Fibroblast of the aortic adventitia (primary cell): Measurements from ENCODE around the gene EFHD1. TPM values are rescaled to one million over a fixed set of nuclear protein-coding genes. Genes with fewer than 3 reads are reported as not detected.
A peak's percentile ranks its signal among the peaks of the same experiment; 100 is the strongest.

ENCODE experiments used
- DNase-seq: peaks from one replicate; pipeline ENCODE4 v3.0.0-alpha.2; 2010; ENCODE audit warnings: low read depth
- H3K4me3 ChIP-seq: 2 replicates; pipeline ENCODE4 v1.5.1; 2011; ENCODE audit warnings: low read depth, mild to moderate bottlenecking, control low read depth, low read length, moderate library complexity
- total RNA-seq: library from RNA; depleted of rRNA; stranded (reverse); fragments of >200 nt; gene quantifications from 2 replicates; pipeline ENCODE4 v1.2.3, GENCODE V29; 2012; ENCODE audit warnings: low replicate concordance
- TF ChIP-seq, protein P1 (sequence below): IDR thresholded peaks from 2 replicates; pipeline ENCODE4 v1.5.1; 2011; ENCODE audit warnings: mild to moderate bottlenecking, low read length, control low read depth, inconsistent platforms; ENCODE audit not compliant: insufficient read depth

EFHD1 gene
- total RNA-seq, 1 donor: 0.45 TPM

DNA sequence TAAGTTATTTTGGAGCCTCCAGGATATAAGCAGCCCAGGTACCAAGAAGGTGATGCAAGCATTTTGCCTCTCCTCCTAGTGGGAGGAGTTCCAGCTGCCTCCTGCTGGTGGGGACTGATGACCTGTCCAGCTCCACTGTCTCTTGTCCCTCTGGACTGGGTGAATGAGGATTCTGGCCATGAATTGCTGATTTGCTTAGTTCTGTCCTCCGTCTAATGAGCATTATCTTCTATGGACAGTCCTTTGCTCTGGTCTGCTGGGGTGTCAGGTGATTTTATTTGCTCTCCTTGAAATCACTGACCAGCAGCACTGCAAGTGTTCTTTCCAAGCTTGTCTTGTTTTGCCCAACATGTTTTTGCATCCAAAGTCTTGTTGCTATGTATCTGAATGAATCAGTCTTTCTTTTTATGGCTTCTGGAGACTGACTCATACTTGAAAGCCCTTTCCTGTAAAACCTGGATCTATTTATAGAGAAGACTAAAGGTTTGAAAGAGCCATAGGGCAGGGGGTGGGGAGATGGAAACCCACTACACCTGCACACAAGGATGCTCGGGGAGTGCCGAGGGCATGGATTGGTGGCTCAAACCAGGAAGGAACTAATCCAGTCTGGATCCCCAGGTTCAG lies 40.5 kb upstream of the EFHD1 start:
- peak; percentile 82 for DNase-seq
- no peak overlapping the region for H3K4me3 ChIP-seq
- TF ChIP-seq, protein P1, sequence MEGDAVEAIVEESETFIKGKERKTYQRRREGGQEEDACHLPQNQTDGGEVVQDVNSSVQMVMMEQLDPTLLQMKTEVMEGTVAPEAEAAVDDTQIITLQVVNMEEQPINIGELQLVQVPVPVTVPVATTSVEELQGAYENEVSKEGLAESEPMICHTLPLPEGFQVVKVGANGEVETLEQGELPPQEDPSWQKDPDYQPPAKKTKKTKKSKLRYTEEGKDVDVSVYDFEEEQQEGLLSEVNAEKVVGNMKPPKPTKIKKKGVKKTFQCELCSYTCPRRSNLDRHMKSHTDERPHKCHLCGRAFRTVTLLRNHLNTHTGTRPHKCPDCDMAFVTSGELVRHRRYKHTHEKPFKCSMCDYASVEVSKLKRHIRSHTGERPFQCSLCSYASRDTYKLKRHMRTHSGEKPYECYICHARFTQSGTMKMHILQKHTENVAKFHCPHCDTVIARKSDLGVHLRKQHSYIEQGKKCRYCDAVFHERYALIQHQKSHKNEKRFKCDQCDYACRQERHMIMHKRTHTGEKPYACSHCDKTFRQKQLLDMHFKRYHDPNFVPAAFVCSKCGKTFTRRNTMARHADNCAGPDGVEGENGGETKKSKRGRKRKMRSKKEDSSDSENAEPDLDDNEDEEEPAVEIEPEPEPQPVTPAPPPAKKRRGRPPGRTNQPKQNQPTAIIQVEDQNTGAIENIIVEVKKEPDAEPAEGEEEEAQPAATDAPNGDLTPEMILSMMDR: peak; percentile 16

DNA sequence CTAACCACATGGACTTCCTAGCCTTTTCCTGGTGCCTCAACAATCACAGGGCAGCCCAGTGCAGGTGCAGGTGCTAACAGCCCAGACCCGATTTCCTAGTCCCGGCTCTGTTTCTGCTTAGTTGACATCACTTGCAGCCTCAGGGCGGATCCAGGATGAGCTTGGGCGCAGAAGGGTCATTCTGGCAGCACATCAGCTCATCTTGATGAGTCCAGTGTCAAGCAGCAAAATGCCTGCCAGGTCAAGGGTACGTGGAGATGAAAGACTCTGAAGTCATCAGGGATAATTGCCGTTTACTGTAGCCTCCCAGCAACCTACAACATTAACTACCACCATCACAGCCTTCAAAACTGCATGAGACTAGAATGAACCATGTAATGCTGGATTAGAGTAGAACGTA lies 39.4 kb upstream of the EFHD1 start:
- H3K4me3 ChIP-seq: no peak overlapping the region
- TF ChIP-seq, protein P1: no peak
- DNase-seq: no peak

DNA sequence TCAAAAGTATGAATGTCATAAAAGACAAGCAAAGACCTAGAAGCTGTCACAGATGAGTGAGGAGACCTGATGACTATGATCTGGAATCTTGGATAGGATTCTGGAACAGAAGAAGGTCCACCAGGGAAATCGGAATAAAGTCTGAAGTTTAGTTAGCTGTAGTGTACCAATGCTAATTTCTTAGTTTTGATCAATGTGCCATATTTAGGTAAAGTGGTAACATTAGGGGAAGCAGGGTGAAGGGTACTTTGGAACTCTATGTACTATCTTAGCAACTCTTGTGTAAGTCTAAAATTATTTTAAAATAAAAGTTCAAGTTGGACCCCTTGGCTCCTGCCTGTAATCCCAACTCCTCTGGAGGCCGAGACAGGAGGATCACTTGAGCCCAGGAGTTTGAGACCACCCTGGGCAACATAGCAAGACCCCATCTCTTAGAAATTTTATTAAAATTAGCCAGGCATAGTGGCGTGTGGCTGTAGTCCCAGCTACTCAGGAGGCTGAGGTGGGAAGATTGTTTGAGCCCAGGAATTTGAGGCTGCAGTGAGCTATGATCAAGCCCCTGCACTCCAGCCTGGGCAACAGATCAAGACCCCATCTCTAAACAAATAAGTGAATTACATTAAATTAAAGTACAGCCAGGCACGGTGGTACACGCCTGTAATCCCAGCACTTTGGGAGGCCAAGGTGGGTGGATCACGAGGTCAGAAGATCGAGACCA lies 35.9 kb upstream of the EFHD1 start:
- H3K4me3 ChIP-seq: no peak overlapping the region
- no peak for DNase-seq
- TF ChIP-seq, protein P1: no peak

DNA sequence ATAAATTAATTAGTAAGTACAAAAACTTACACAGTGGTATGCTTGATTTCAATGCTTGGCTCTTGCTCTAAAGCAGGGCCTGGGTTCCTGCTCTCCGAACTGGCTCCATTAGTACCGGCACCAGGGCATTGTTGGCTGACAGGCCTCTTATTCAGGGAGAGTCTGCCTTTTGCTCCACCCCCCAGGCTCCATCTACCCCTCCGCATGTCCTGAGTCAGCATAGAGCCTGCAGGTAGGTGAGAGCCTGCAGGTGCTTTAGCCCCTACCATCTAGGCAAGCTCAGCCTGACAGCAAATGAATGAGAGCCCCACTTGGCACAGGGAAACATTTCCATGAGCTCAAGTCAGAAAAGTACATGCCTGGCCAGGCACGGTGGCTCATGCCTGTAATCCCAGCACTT lies 35.1 kb upstream of the EFHD1 start:
- no peak for DNase-seq
- no peak overlapping the region for H3K4me3 ChIP-seq
- TF ChIP-seq, protein P1: no peak

DNA sequence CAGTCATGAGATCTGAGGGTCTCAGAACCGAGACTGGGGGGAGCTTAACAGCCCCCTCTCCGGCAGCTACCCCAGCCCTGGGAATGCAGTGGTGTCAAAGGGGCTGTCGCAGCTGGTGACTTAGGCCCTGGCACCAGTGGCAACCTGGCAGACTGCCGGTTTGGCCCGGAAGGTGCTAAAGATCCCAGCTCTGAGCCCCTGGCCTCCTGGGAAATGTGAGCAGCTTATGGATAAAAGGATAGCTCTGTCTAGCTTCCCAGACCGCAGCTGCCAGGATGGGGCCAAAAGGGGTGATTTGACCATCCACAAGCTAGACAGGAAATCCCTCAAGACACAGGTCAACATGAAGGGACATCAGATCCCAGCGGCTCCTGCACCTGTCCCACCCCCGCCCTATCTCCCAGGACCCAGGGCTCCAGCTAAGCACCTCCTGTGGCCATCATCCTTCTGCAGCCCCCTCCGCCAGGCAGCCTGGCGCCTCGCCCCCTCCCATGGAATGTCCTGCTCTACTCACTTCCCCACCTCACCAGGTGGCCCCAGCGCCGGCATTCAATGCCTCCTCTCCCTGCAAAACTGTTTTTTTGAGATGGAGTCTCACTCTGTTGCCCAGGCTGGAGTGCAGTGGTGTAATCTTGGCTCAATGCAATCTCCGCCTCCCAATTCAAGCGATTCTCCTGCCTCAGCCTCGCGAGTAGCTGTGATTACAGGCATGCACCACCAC lies 33.2 kb upstream of the EFHD1 start:
- no peak overlapping the region for H3K4me3 ChIP-seq
- TF ChIP-seq, protein P1: no peak
- no peak for DNase-seq

DNA sequence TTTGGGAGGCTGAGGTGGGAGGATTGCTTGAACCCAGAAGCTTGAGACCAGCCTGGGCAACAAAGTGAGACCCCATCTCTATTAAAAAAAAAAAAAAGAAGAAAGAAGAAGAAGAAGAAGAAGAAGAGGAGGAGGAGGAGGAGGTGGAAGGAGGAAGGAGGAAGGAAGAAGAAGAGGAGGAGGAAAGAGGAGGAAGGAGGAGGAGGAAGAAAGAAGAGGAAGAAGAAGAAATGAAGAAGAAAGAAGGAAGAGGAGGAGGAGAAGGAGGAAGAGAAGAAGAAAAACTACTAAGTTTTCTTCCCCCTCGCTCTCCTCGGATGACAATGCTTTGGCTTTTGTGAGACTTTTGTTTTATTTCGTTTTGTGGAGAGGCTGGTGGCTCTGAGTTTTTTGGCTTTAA lies 30.1 kb upstream of the EFHD1 start:
- DNase-seq: no peak
- no peak overlapping the region for H3K4me3 ChIP-seq
- TF ChIP-seq, protein P1: no peak
